PC-9 (cell line): ENCODE measurements around the gene LARGE2.

Experiments
- CTCF ChIP-seq: fragments of 200-600 bp; sonication (generic); conservative IDR thresholded peaks from 2 replicates; pipeline ENCODE4 v1.6.1; 2017; ENCODE audit warnings: mixed run types, antibody characterized with exemption, mild to moderate bottlenecking, moderate library complexity
- EZH2 ChIP-seq: fragments of 200-600 bp; sonication (generic); IDR thresholded peaks from 2 replicates; pipeline ENCODE4 v1.8.0; 2017; ENCODE audit warnings: antibody characterized with exemption, low read depth

DNA sequence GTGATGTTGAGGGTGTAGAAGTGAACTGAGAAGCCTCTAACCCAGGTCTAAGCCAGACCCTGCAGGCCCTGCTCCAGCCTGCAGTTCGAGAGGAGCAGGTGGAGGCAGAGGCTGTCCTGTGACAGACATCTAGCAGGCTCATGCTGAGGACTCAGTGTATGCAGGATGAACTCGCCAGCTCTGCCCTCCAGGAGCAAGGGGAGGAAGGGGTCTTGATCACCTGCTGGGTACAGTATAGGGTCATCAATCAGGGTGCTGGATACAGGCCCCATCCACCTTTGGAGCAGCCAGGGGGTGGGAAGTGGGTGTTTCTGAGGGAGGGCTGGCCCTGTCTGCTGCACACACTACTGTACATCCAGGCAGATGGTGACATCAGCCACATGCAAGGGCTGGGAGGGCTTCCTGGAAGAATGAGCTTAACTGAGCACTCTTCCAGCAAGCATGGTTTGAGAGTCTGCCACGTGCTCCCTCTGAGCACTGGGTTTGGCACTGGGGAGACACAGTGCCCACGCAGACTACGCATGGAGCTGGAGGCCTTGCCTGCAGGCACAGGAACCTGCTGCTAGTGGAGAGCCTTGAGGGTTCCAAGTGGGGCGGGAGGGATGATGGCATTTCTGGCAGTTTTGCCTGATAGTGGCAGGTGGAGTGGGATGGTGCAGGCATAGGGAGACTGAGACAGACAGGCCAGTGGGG lies 27.8 kb upstream of the LARGE2 start:
- TF ChIP-seq CTCF (no peak), EZH2 (no peak)
